Measurements from ENCODE around the gene SKA1. TPM values are rescaled to one million over a fixed set of nuclear protein-coding genes. Genes with fewer than 3 reads are reported as not detected.

SKA1 gene
- total and polyA plus RNA-seq, 9 of the 15 experiments (the other 6 are each of a cell fraction or from before 2014, with no cell fraction given) = 27.8 to 67.2 (median 41.9) TPM

DNA sequence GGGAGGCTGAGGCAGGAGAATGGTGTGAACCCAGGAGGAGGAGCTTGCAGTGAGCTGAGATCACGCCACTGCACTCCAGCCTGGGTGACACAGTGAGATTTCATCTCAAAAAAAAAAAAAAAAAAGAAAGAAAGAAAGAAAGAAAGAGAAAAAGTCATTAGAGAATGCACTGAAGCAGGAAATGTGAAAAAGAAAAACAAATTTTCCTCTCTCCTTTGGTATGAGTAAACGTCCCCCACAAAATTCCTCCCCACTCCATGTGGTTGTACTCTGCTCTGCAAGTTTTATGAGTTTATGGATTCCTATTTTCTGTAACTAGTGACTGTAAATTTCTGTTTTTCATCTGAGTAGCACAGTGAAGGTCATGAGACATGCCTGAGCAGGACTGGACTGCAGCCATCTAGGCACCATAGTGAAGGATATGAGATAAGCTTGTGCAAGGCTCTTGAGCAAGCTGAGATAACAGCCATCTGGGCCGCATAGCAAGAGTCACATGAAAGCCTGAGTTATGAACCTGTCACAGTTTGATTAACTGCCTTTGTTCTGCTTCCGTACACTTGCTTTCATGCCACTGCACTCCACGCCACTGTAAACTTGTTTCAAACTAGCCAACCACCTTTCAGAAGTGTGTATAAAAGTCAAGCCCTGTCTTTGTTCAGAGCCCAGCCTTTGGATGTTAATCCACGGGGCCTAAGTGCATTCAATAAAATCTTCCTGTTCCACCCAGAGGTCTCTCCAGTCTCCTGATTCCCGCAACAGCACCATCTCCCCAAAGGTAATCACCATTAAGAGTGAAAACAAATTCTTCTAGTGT, 50.2 kb downstream of the SKA1 start (continued):
- peak; percentile 77 for TF ChIP-seq ZNF589 (CRISPR knock-in tag; IDR thresholded peaks at IDR 0.05; ENCODE audit: low read depth)
- TF ChIP-seq TARDBP (IDR thresholded peaks at IDR 0.05) = 0 out of 2 replicates have a peak, but pooled peaks have one; percentile 40
- TF ChIP-seq NBN (IDR thresholded peaks at IDR 0.05; ENCODE audit: low read depth) = peak; percentile 84; the same call in 1 of the 2 replicates
- TF ChIP-seq ZNF124 (CRISPR knock-in tag; IDR thresholded peaks at IDR 0.05) = no peak
- TF ChIP-seq, protein P1, sequence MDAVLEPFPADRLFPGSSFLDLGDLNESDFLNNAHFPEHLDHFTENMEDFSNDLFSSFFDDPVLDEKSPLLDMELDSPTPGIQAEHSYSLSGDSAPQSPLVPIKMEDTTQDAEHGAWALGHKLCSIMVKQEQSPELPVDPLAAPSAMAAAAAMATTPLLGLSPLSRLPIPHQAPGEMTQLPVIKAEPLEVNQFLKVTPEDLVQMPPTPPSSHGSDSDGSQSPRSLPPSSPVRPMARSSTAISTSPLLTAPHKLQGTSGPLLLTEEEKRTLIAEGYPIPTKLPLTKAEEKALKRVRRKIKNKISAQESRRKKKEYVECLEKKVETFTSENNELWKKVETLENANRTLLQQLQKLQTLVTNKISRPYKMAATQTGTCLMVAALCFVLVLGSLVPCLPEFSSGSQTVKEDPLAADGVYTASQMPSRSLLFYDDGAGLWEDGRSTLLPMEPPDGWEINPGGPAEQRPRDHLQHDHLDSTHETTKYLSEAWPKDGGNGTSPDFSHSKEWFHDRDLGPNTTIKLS (IDR thresholded peaks at IDR 0.05; ENCODE audit: borderline replicate concordance, low read depth) = no peak
- TF ChIP-seq, protein P2, sequence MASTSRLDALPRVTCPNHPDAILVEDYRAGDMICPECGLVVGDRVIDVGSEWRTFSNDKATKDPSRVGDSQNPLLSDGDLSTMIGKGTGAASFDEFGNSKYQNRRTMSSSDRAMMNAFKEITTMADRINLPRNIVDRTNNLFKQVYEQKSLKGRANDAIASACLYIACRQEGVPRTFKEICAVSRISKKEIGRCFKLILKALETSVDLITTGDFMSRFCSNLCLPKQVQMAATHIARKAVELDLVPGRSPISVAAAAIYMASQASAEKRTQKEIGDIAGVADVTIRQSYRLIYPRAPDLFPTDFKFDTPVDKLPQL (IDR thresholded peaks at IDR 0.05; ENCODE audit: extremely low read depth, insufficient read length) = no peak
- TF ChIP-seq, protein P3, sequence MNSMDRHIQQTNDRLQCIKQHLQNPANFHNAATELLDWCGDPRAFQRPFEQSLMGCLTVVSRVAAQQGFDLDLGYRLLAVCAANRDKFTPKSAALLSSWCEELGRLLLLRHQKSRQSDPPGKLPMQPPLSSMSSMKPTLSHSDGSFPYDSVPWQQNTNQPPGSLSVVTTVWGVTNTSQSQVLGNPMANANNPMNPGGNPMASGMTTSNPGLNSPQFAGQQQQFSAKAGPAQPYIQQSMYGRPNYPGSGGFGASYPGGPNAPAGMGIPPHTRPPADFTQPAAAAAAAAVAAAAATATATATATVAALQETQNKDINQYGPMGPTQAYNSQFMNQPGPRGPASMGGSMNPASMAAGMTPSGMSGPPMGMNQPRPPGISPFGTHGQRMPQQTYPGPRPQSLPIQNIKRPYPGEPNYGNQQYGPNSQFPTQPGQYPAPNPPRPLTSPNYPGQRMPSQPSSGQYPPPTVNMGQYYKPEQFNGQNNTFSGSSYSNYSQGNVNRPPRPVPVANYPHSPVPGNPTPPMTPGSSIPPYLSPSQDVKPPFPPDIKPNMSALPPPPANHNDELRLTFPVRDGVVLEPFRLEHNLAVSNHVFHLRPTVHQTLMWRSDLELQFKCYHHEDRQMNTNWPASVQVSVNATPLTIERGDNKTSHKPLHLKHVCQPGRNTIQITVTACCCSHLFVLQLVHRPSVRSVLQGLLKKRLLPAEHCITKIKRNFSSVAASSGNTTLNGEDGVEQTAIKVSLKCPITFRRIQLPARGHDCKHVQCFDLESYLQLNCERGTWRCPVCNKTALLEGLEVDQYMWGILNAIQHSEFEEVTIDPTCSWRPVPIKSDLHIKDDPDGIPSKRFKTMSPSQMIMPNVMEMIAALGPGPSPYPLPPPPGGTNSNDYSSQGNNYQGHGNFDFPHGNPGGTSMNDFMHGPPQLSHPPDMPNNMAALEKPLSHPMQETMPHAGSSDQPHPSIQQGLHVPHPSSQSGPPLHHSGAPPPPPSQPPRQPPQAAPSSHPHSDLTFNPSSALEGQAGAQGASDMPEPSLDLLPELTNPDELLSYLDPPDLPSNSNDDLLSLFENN (IDR thresholded peaks at IDR 0.05; ENCODE audit: low read depth in 2 of 2, low read length in 2 of 2) = peak in 1 of 2 experiments; percentile 75; a peak in 1 of 4 replicates
- no peak for TF ChIP-seq GATAD2A (IDR thresholded peaks at IDR 0.05)
- TF ChIP-seq, protein P4, sequence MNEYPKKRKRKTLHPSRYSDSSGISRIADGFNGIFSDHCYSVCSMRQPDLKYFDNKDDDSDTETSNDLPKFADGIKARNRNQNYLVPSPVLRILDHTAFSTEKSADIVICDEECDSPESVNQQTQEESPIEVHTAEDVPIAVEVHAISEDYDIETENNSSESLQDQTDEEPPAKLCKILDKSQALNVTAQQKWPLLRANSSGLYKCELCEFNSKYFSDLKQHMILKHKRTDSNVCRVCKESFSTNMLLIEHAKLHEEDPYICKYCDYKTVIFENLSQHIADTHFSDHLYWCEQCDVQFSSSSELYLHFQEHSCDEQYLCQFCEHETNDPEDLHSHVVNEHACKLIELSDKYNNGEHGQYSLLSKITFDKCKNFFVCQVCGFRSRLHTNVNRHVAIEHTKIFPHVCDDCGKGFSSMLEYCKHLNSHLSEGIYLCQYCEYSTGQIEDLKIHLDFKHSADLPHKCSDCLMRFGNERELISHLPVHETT (CRISPR knock-in tag; conservative IDR thresholded peaks at IDR 0.05 in 1 of 2, IDR thresholded peaks at IDR 0.05 in 1 of 2) = peak in 1 of 2 experiments; percentile 73; a peak in 2 of 4 replicates
- no peak for TF ChIP-seq EWSR1 (IDR thresholded peaks at IDR 0.05; ENCODE audit: borderline replicate concordance, low read depth, partially characterized antibody)
- TF ChIP-seq RFX1 (IDR thresholded peaks at IDR 0.05) = 0 out of 2 replicates have a peak, but pooled peaks have one; percentile 4
- TF ChIP-seq TEAD4 (IDR thresholded peaks at IDR 0.05; ENCODE audit: low read length) = peak; percentile 95
- no peak for TF ChIP-seq TEAD4 (CRISPR knock-in tag; IDR thresholded peaks at IDR 0.05; ENCODE audit: borderline replicate concordance)
- TF ChIP-seq, protein P5, sequence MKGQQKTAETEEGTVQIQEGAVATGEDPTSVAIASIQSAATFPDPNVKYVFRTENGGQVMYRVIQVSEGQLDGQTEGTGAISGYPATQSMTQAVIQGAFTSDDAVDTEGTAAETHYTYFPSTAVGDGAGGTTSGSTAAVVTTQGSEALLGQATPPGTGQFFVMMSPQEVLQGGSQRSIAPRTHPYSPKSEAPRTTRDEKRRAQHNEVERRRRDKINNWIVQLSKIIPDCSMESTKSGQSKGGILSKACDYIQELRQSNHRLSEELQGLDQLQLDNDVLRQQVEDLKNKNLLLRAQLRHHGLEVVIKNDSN (CRISPR knock-in tag; IDR thresholded peaks at IDR 0.05) = peak; percentile 17; the same call in 1 of the 2 replicates
- no peak for TF ChIP-seq SIRT6 (IDR thresholded peaks at IDR 0.05; ENCODE audit: low read depth, low read length)
- TF ChIP-seq ETV6 (IDR thresholded peaks at IDR 0.05; ENCODE audit: borderline replicate concordance in 1 of 2, low read depth in 2 of 2, low read length in 1 of 2) = no peak
- no peak for TF ChIP-seq ETV6 (CRISPR knock-in tag; IDR thresholded peaks at IDR 0.05; ENCODE audit: borderline replicate concordance)
- peak; percentile 83 for TF ChIP-seq PML (IDR thresholded peaks at IDR 0.05; ENCODE audit: low read length)
- TF ChIP-seq ARNT (IDR thresholded peaks at IDR 0.05) = peak; percentile 58 to 81; a peak in 3 of 4 replicates
